Stimulated activated CD4-positive, alpha-beta T cell treated with anti-CD3 and anti-CD28 coated beads, TNF-alpha, amount 100 ng/mL, for 48 hours (primary cell): ENCODE results near the gene ITPR2.
"Not testable (repeated sequence)": the region's sequence is repeated elsewhere in the genome, so short reads cannot be mapped to it uniquely, and the experiment has no call there.

Source experiments
- DNase-seq, 3 donors: peaks; one replicate each; pipeline ENCODE4 v3.0.0-alpha.2; 2020; ENCODE audit warnings: low read depth in 3 of 3

Gene ITPR2

GRCh38 chr12:26359576-26359975, 473.4 kb downstream of the ITPR2 start:
- DNase-seq = no peak

GRCh38 chr12:26358651-26359050, 474.3 kb downstream of the ITPR2 start:
- no peak for DNase-seq

GRCh38 chr12:26347300-26347699, 485.7 kb downstream of the ITPR2 start:
- DNase-seq = no peak

- DNase-seq = no peak
Measured at GRCh38 chr12:26346736-26347135, 486.3 kb downstream of the ITPR2 start.

GRCh38 chr12:26345471-26346003, 487.5 kb downstream of the ITPR2 start:
- no peak for DNase-seq

GRCh38 chr12:26341491-26341890, 491.5 kb downstream of the ITPR2 start:
- no peak for DNase-seq

- DNase-seq = no peak
Measured at GRCh38 chr12:26340649-26341048, 492.3 kb downstream of the ITPR2 start.

- no peak for DNase-seq
Measured at GRCh38 chr12:26339976-26340375, 493.0 kb downstream of the ITPR2 start.

- DNase-seq = no peak
Measured at GRCh38 chr12:26338586-26339572, 494.1 kb downstream of the ITPR2 start.

GRCh38 chr12:26335651-26336050, 497.3 kb downstream of the ITPR2 start:
- no peak for DNase-seq

GRCh38 chr12:26334621-26335124, 498.3 kb downstream of the ITPR2 start:
- no peak for DNase-seq

GRCh38 chr12:26331960-26332359, 501.0 kb downstream of the ITPR2 start:
- no peak for DNase-seq

GRCh38 chr12:26331136-26331535, 501.9 kb downstream of the ITPR2 start:
- DNase-seq = no peak

- DNase-seq = no peak
Measured at GRCh38 chr12:26327975-26328644, 504.9 kb downstream of the ITPR2 start.

GRCh38 chr12:26323673-26324072, 509.3 kb downstream of the ITPR2 start:
- DNase-seq = no peak

- no peak for DNase-seq
Measured at GRCh38 chr12:26319511-26319910, 513.5 kb downstream of the ITPR2 start.

- DNase-seq = no peak
Measured at GRCh38 chr12:26318661-26319068, 514.3 kb downstream of the ITPR2 start.

- DNase-seq = no peak
Measured at GRCh38 chr12:26317942-26318575, 514.9 kb downstream of the ITPR2 start.

GRCh38 chr12:26314103-26314502, 518.9 kb downstream of the ITPR2 start:
- DNase-seq = not testable (repeated sequence)

- DNase-seq = not testable (repeated sequence)
Measured at GRCh38 chr12:26310489-26310888, 522.5 kb downstream of the ITPR2 start.

GRCh38 chr12:26309634-26310033, 523.4 kb downstream of the ITPR2 start:
- DNase-seq = no peak

- DNase-seq = no peak
Measured at GRCh38 chr12:26304273-26304672, 528.7 kb downstream of the ITPR2 start.
